Kidney (tissue), 14 donors: Measurements from ENCODE around the gene EXD2. TPM values are rescaled to one million over a fixed set of nuclear protein-coding genes. Genes with fewer than 3 reads are reported as not detected.
"Not testable (repeated sequence)": the region's sequence is repeated elsewhere in the genome, so short reads cannot be mapped to it uniquely, and the experiment has no call there.

Source experiments
- DNase-seq, 5 donors: peaks; one replicate each; pipeline ENCODE4 v3.0.0-alpha.2; 2013 to 2020
- FAIRE-seq: peaks from 2 replicates; lab custom pipeline; 2012; peaks lifted over from hg19 to GRCh38; lab: Jason Lieb, UNC
- H3K27ac ChIP-seq, 2 donors: one replicate each; pipeline ENCODE4 v1.7.0; 2013; ENCODE audit warnings: low read depth in 2 of 2, low read length in 2 of 2, inconsistent platforms in 1 of 2
- H3K27me3 ChIP-seq: one replicate; pipeline ENCODE4 v1.7.1; 2013; ENCODE audit warnings: low read length, inconsistent platforms; ENCODE audit not compliant: control insufficient read depth, insufficient read depth
- H3K36me3 ChIP-seq, 3 donors: one replicate each; pipeline versions ENCODE4 v1.7.0 to v1.7.1; 2013; ENCODE audit warnings: low read length in 3 of 3, control low read depth in 1 of 3, inconsistent platforms in 1 of 3; ENCODE audit not compliant: insufficient read depth in 3 of 3, control insufficient read depth in 2 of 3
- H3K4me1 ChIP-seq, 3 donors: one replicate each; pipeline versions ENCODE4 v1.7.0 to v1.7.1; 2013; ENCODE audit warnings: low read length in 3 of 3, inconsistent platforms in 1 of 3, low read depth in 1 of 3; ENCODE audit not compliant: control insufficient read depth in 2 of 3, insufficient read depth in 2 of 3
- H3K4me3 ChIP-seq, 3 donors: one replicate each; pipeline versions ENCODE4 v1.7.0 to v1.8.1; 2013; ENCODE audit warnings: low read length in 3 of 3, control low read depth in 1 of 3, inconsistent platforms in 1 of 3
- H3K9ac ChIP-seq, 3 donors: one replicate each; pipeline versions ENCODE4 v1.7.0 to v1.7.1; 2013; ENCODE audit warnings: low read length in 3 of 3, control low read depth in 1 of 3, inconsistent platforms in 1 of 3
- H3K9me3 ChIP-seq, 3 donors: one replicate each; pipeline versions ENCODE4 v1.7.0 to v1.7.1; 2013; ENCODE audit warnings: low read length in 3 of 3, control low read depth in 1 of 3, inconsistent platforms in 1 of 3; ENCODE audit not compliant: control insufficient read depth in 2 of 3, insufficient read depth in 1 of 3
- intact Hi-C: fragments of 100-400 bp; cut with DNase I; formaldehyde crosslinking; loops from one replicate; pipeline ENCODE4 v1.11.1; 2022
- polyA plus RNA-seq: library from polyadenylated mRNA; stranded (reverse); fragments of 350-450 nt; fragmentation: Illumina TruSeq; extraction: RNeasy Lipid Tissue Mini Kit (QIAGEN cat#74804); gene quantifications from one replicate; pipeline ENCODE4 v1.2.3, GENCODE V29; 2014; ENCODE audit warnings: low read depth, low replicate concordance; ENCODE audit not compliant: insufficient read depth
- total RNA-seq: library from RNA; stranded (reverse); fragmentation: NEBNext Ultra II Directional; extraction: Animal tissue kit (Norgen Biotek cat#: 25700); gene quantifications from one replicate; pipeline ENCODE4 v1.2.1, GENCODE V29; 2021
- TF ChIP-seq, protein P1 (sequence below): IDR thresholded peaks from 3 replicates; pipeline ENCODE4 v1.5.1; 2012; ENCODE audit warnings: mild to moderate bottlenecking, moderate library complexity, borderline replicate concordance; ENCODE audit not compliant: insufficient read depth; ENCODE audit errors: extremely low read depth
- donor health status: control.
- donor health status: control.
- donor health status: control.
- donor health status: control.
- donor health status: control.
- donor health status: DM: yes; HTN: yes; CAD: no.
- donor health status: Normal renal cell carcinoma (clear cell type).

Gene EXD2
- total and polyA plus RNA-seq, 2 donors from 2014 or later: 13.7 to 24.5 TPM

DNA sequence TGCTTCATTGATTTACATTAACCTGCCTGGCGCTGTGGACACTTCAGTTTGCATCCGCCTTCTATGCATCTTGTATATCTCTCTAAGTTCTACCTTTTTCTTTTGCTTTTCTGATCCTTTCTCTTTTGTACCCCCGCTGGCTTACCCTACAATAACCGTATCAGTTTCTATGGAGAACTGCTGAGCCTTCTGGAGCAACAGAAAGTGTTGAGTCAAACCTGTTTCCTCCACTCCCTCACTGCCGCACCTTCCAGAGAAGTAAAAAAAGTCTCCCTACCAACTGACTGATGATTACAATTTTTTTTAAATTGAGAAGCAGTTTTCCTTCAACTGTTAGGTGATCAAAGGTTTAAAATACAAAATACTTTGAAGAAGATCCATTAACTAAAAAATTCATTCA is 17.4 kb downstream of the EXD2 start:
- TF ChIP-seq, protein P1, sequence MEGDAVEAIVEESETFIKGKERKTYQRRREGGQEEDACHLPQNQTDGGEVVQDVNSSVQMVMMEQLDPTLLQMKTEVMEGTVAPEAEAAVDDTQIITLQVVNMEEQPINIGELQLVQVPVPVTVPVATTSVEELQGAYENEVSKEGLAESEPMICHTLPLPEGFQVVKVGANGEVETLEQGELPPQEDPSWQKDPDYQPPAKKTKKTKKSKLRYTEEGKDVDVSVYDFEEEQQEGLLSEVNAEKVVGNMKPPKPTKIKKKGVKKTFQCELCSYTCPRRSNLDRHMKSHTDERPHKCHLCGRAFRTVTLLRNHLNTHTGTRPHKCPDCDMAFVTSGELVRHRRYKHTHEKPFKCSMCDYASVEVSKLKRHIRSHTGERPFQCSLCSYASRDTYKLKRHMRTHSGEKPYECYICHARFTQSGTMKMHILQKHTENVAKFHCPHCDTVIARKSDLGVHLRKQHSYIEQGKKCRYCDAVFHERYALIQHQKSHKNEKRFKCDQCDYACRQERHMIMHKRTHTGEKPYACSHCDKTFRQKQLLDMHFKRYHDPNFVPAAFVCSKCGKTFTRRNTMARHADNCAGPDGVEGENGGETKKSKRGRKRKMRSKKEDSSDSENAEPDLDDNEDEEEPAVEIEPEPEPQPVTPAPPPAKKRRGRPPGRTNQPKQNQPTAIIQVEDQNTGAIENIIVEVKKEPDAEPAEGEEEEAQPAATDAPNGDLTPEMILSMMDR: no peak

DNA sequence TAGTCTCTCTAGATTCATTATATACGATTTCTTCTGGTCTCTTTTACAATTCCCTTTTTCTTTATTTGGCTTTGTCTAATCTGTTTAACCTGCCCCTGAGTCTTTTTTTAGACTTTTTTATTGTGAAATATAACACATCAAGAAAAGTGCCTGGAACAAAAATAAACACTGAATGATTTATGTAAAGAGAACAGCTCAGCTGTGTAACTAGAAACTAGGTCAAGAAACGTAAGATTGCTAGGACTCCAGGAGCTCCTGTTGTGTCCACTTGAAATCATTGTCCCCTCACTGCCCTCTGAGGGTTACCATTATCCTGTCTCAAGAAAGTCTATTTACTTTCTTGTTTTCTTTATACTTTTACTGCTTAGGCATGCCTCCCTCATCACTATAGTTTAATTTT is 23.1 kb downstream of the EXD2 start:
- Histone ChIP-seq H3K9ac (no peak overlapping the region), H3K27me3 (no peaks in the 10 kb centered on the region), H3K36me3 (peaks cover 0 to 7% (median 0%) of the 10 kb centered on the region in 3 donors), H3K4me1 (peaks cover 0 to 4% (median 0%) of the 10 kb centered on the region in 3 donors), H3K9me3 (no peaks in the 10 kb centered on the region), H3K4me3 (no peak overlapping the region), H3K27ac (no peak overlapping the region)
- DNase-seq (peak in 2 of 5 donors; percentile 70 to 81), FAIRE-seq (no peak)
- TF ChIP-seq, protein P1: no peak
- intact Hi-C loops: no loop called here

More for the DNA sequence above, 17.4 kb downstream of the EXD2 start:
- no peak for FAIRE-seq
- no peaks in the 10 kb centered on the region for H3K4me1 ChIP-seq
- peaks cover 0 to 7% (median 0%) of the 10 kb centered on the region in 3 donors for H3K36me3 ChIP-seq
- no peak overlapping the region for H3K27ac ChIP-seq
- no peaks in the 10 kb centered on the region for H3K9me3 ChIP-seq
- no peak overlapping the region for H3K9ac ChIP-seq
- no peak for DNase-seq
- intact Hi-C loops: no loop called here
- no peaks in the 10 kb centered on the region for H3K27me3 ChIP-seq
- no peak overlapping the region for H3K4me3 ChIP-seq

DNA sequence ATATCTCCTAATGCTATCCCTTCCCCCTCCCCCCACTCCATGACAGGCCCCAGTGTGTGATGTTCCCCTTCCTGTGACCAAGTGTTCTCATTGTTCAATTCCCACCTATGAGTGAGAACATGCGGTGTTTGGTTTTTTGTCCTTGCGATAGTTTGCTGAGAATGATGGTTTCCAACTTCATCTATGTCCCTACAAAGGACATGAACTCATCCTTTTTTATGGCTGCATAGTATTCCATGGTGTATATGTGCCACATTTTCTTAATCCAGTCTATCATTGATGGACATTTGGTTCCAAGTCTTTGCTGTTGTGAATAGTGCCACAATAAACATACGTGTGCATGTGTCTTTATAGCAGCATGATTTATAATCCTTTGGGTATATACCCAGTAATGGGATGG is 26.4 kb downstream of the EXD2 start:
- H3K9me3 ChIP-seq, intact Hi-C loops, DNase-seq, H3K27me3 ChIP-seq, H3K27ac ChIP-seq, FAIRE-seq, H3K4me3 ChIP-seq, H3K4me1 ChIP-seq, H3K36me3 ChIP-seq, H3K9ac ChIP-seq: not testable (repeated sequence)

DNA sequence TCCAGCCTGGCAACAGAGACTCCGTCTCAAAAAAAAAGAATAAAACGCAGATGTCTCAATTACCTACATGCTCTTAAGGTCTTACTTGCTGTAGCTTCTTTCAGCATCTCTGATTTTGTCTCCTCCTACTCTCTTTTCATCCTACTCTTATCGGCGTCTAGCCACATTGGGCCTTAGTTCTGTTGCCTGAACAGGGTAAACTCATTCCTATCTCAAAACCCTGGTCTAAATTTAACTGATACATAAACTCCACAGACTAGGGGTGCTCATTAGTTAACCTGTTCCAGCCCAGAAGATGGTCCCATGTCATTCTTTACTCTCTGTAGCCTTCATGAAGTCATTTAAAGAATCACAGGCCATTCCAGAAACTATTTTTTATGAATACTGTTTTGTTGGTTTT is 33.6 kb downstream of the EXD2 start:
- Histone ChIP-seq H3K27me3 (no peaks in the 10 kb centered on the region), H3K9me3 (no peaks in the 10 kb centered on the region), H3K27ac (no peak overlapping the region), H3K4me3 (no peak overlapping the region), H3K4me1 (no peaks in the 10 kb centered on the region), H3K9ac (no peak overlapping the region), H3K36me3 (peaks cover 0 to 9% (median 2%) of the 10 kb centered on the region in 3 donors)
- TF ChIP-seq, protein P1: no peak
- DNase-seq (no peak), FAIRE-seq (no peak)
- intact Hi-C loops: no loop called here
